Measurements from ENCODE around the gene CD33. TPM values are rescaled to one million over a fixed set of nuclear protein-coding genes. Genes with fewer than 3 reads are reported as not detected.

Gene CD33
- total and polyA plus RNA-seq, 2 of the 8 experiments (the other 6 are each of a cell fraction or from before 2014, with no cell fraction given): 0.06 TPM; not detected in 1

GRCh38 chr19:51251468-51251820 lies 26.6 kb downstream of the CD33 start:
- 87% methylated on average over 9 of the region's 9 CpGs; no CpG with 5 or more reads in 1 of the 2 experiments for WGBS, 2 experiments (ENCODE audit: extremely low coverage in 1 of 2, insufficient coverage in 1 of 2, insufficient read length in 1 of 2, insufficient replicate concordance in 2 of 2, low coverage in 1 of 2, low lambda C conversion rate in 2 of 2, missing lambda C conversion rate in 1 of 2)
- H3K36me3 ChIP-seq (ENCODE audit: control insufficient read depth in 2 of 4, insufficient read depth in 4 of 4, low read length in 3 of 4): no peaks in the 10 kb centered on the region
- POLR2A ChIA-PET (ENCODE audit: partially characterized antibody): no interaction called here
- FAIRE-seq (no peak), DNase-seq (ENCODE audit: low read depth in 1 of 2, low spot score in 2 of 2) (no peak)
- no peaks in the 10 kb centered on the region for H3K79me1 ChIP-seq (ENCODE audit: low read depth, low read length)
- H3K4ac ChIP-seq (replicated peaks; ENCODE audit: insufficient read length, low read depth, low read length): no peak overlapping the region
- CTCF ChIA-PET (ENCODE audit: partially characterized antibody): interaction anchor here (1.0 to 1.9 kb wide), 2 partner anchors 8 to 83 kb away, joined by 3 to 7 read pairs; no protein-coding TSS in a partner anchor
- H3K9ac ChIP-seq (replicated peaks in 1 of 4; ENCODE audit: extremely low read depth in 1 of 4, low read depth in 3 of 4, low read length in 3 of 4): no peak overlapping the region
- H2BK120ac ChIP-seq (replicated peaks; ENCODE audit: low read depth, low read length): no peak overlapping the region
- H3K27ac ChIP-seq (ENCODE audit: low read depth, low read length): no peak overlapping the region
- H2AK5ac ChIP-seq (ENCODE audit: low read depth, low read length): no peak overlapping the region
- no peaks in the 10 kb centered on the region for H3K27me3 ChIP-seq (replicated peaks in 1 of 4; ENCODE audit: control insufficient read depth in 3 of 4, extremely low read depth in 1 of 4, insufficient read depth in 3 of 4, low read length in 3 of 4)
- 0 out of 2 replicates have a peak overlapping the region, but pooled peaks have one; percentile 18 for H2BK5ac ChIP-seq (ENCODE audit: low read depth, low read length)
- H2AFZ ChIP-seq (ENCODE audit: low read length): no peak overlapping the region; the same call in 1 of the 2 replicates
- H3K23ac ChIP-seq (ENCODE audit: insufficient read length): no peak overlapping the region
- H4K91ac ChIP-seq (replicated peaks; ENCODE audit: insufficient read length, low read length): no peak overlapping the region
- H4K5ac ChIP-seq (ENCODE audit: insufficient read length, low read depth, low read length): no peak overlapping the region
- H3K18ac ChIP-seq (ENCODE audit: extremely low read depth, low read length): no peak overlapping the region
- no peak overlapping the region for H3K4me2 ChIP-seq (ENCODE audit: insufficient read depth in 1 of 2, low read depth in 2 of 2, low read length in 2 of 2)
- no peak overlapping the region for H2BK20ac ChIP-seq (ENCODE audit: low read length)
- H2BK12ac ChIP-seq (ENCODE audit: low read depth, low read length): no peak overlapping the region
- no peak overlapping the region for H3K56ac ChIP-seq (replicated peaks; ENCODE audit: insufficient read length, low read depth, low read length)
- H4K8ac ChIP-seq (ENCODE audit: extremely low read depth, insufficient read depth, low read length): no peak overlapping the region
- H3K79me2 ChIP-seq (ENCODE audit: control insufficient read depth in 1 of 2, insufficient read depth in 2 of 2, low read length in 2 of 2): no peaks in the 10 kb centered on the region
- no peak overlapping the region for H3K4me3 ChIP-seq (ENCODE audit: extremely low read depth in 1 of 4, insufficient read depth in 2 of 4, low read depth in 3 of 4, low read length in 4 of 4)
- peaks cover 0 to 7% of the 10 kb centered on the region in 2 experiments; a peak in 1 of 4 replicates for H3K9me3 ChIP-seq (ENCODE audit: insufficient read depth in 2 of 2, low read depth in 1 of 2, low read length in 1 of 2)
- no peak overlapping the region for H2BK15ac ChIP-seq (ENCODE audit: low read length)
- H4K20me1 ChIP-seq (replicated peaks in 1 of 2; ENCODE audit: control insufficient read depth in 1 of 2, insufficient read depth in 2 of 2, low read length in 2 of 2): no peaks in the 10 kb centered on the region
- no peaks in the 10 kb centered on the region for H3K4me1 ChIP-seq (replicated peaks in 1 of 4; ENCODE audit: control insufficient read depth in 3 of 4, insufficient read depth in 4 of 4, low read length in 3 of 4)
- no peak overlapping the region for H3K14ac ChIP-seq (ENCODE audit: insufficient read length)
- H3K23me2 ChIP-seq (ENCODE audit: low read depth, low read length): no peaks in the 10 kb centered on the region
- TF ChIP-seq RBBP5 (IDR thresholded peaks at IDR 0.05; ENCODE audit: borderline replicate concordance, low read depth, low read length) (no peak), SP1 (IDR thresholded peaks at IDR 0.05; ENCODE audit: low read depth, low read length) (no peak), SIN3A (conservative IDR thresholded peaks at IDR 0.05 in 1 of 2, IDR thresholded peaks at IDR 0.05 in 1 of 2; ENCODE audit: low read depth in 1 of 2, low read length in 2 of 2) (no peak), ATF3 (IDR thresholded peaks at IDR 0.05; ENCODE audit: insufficient read depth, low read depth, low read length) (no peak), E2F6 (IDR thresholded peaks at IDR 0.05) (no peak), CBX8 (IDR thresholded peaks at IDR 0.05; ENCODE audit: borderline replicate concordance, low read depth, low read length) (no peak), ATF2 (IDR thresholded peaks at IDR 0.05; ENCODE audit: low read length) (no peak), PHF8 (conservative IDR thresholded peaks at IDR 0.05; ENCODE audit: low read depth, low read length) (no peak), BRCA1 (IDR thresholded peaks at IDR 0.05; ENCODE audit: low read depth, low read length) (no peak), HDAC6 (IDR thresholded peaks at IDR 0.05; ENCODE audit: low read depth, low read length) (no peak)
